SIG-M5 treated with dmso at 0.1 percent for 504 hours (cell line): Measurements from ENCODE around the gene ZNF768.
"Not testable (repeated sequence)": the region's sequence is repeated elsewhere in the genome, so short reads cannot be mapped to it uniquely, and the experiment has no call there.

ENCODE experiments used
- DNase-seq: peaks from one replicate; lab custom pipeline; 2025; ENCODE audit not compliant: unreplicated experiment; lab: John Stamatoyannopoulos, UW

The ZNF768 gene

GRCh38 chr16:30533748-30534367 lies 7.5 kb upstream of the ZNF768 start:
- DNase-seq, result no peak

- no peak for DNase-seq
Observed at GRCh38 chr16:30533146-30533522, 6.8 kb upstream of the ZNF768 start.

- no peak for DNase-seq
Observed at GRCh38 chr16:30532285-30533145, 6.1 kb upstream of the ZNF768 start.

- DNase-seq, result no peak
Observed at GRCh38 chr16:30530163-30531037, 4.0 kb upstream of the ZNF768 start.

- no peak for DNase-seq
Observed at GRCh38 chr16:30528799-30529457, 2.6 kb upstream of the ZNF768 start.

- DNase-seq, result peak; percentile 92
Observed at GRCh38 chr16:30527635-30528178, 1.3 kb upstream of the ZNF768 start.

- peak; percentile 96 for DNase-seq
Observed at GRCh38 chr16:30526823-30527634, 663 bp upstream of the ZNF768 start.

GRCh38 chr16:30525844-30526136 lies 576 bp downstream of the ZNF768 start:
- peak; percentile 46 for DNase-seq

- DNase-seq, result no peak
Observed at GRCh38 chr16:30524575-30525568, 1.5 kb downstream of the ZNF768 start.

- no peak for DNase-seq
Observed at GRCh38 chr16:30523768-30524574, 2.4 kb downstream of the ZNF768 start.

GRCh38 chr16:30522702-30523463 lies 3.5 kb downstream of the ZNF768 start:
- DNase-seq, result not testable (repeated sequence)

- DNase-seq, result no peak
Observed at GRCh38 chr16:30521873-30522641, 4.3 kb downstream of the ZNF768 start.

- DNase-seq, result no peak
Observed at GRCh38 chr16:30521476-30521872, 4.9 kb downstream of the ZNF768 start.

- no peak for DNase-seq
Observed at GRCh38 chr16:30519120-30520049, 7.0 kb downstream of the ZNF768 start.

- DNase-seq, result no peak
Observed at GRCh38 chr16:30518552-30518951, 7.8 kb downstream of the ZNF768 start.

GRCh38 chr16:30515275-30515674 lies 11.1 kb downstream of the ZNF768 start:
- no peak for DNase-seq
